ENCODE measurements around the gene TSPOAP1.
A peak's percentile ranks its signal among the peaks of the same experiment; 100 is the strongest.

The TSPOAP1 gene

DNA sequence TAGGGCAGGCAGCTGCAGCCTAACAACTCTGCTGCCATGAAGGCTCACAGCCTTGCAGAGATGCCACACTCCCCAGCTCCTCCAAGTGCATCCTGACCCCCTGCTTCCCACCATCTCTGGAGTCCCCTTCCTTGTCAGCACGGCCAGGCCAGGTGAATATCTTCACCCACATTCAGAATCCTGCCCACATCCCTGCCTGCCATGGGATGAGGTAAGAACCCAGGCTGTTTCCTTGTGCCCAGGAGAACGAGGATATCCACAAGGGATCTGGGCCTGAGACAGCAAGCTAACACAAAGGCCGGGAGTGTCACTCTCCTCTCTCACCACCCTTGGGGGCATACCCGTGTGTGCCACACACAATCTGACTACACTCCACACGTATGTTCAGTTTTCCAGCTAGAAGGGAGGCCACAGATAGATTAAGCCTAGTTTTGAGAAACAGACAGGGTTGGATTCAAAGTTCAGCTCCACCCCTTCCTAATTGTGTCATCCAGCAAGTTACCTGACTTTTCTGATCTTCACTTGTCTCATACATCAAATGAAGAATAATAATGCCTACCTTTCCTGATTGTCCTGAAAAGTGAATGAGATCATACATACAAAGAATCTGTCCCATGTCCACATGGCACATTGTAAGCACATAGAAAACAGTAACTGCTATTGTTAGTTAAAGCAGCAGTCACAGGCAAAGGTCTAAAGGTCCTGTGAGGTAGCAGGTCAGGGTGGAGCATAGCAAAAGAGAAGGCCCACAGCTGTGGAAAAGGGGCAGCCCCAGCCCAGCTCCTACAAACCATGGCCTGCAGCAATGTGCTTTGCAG is 40.8 kb upstream of the TSPOAP1 start:
- POLR2A ChIA-PET = interaction anchor here (0.7 to 1.3 kb wide), 4 partner anchors 15 to 48 kb away, joined by 3 to 5 read pairs (median 4); partner anchors contain the start of gene RNF43

GRCh38 chr17:58368860-58369213 is 40.2 kb upstream of the TSPOAP1 start:
- DNase-seq (ENCODE audit: extremely low spot score) = no peak
- ChIA-PET CTCF (interaction anchor here (0.7 to 4.0 kb wide), 10 partner anchors 10 to 65 kb away, joined by 3 to 27 read pairs (median 4); partner anchors contain the start of gene RNF43), POLR2A (interaction anchor here (0.7 to 1.3 kb wide), 3 partner anchors 17 to 46 kb away, joined by 3 read pairs; partner anchors contain the start of gene SUPT4H1)
- no peak for TF ChIP-seq CTCF (IDR thresholded peaks at IDR 0.05; ENCODE audit: control extremely low read depth, extremely low read depth, low read depth, missing control alignments)

More for the DNA sequence above, 40.8 kb upstream of the TSPOAP1 start:
- no peak for TF ChIP-seq CTCF (IDR thresholded peaks at IDR 0.05; ENCODE audit: control extremely low read depth, extremely low read depth, low read depth, missing control alignments)
- CTCF ChIA-PET = interaction anchor here (1.2 to 4.0 kb wide), 10 partner anchors 11 to 66 kb away, joined by 3 to 27 read pairs (median 4); partner anchors contain the start of gene RNF43
- peak; percentile 48 for DNase-seq (ENCODE audit: extremely low spot score)

- POLR2A ChIA-PET = no interaction called here
- CTCF ChIA-PET = interaction anchor here (2.1 to 4.0 kb wide), 3 partner anchors 12 to 49 kb away, joined by 4 to 27 read pairs (median 16); partner anchors contain the start of gene RNF43
- TF ChIP-seq CTCF (IDR thresholded peaks at IDR 0.05; ENCODE audit: control extremely low read depth, extremely low read depth, low read depth, missing control alignments) = no peak
- DNase-seq (ENCODE audit: extremely low spot score) = no peak
Measured at GRCh38 chr17:58367461-58367860, 38.9 kb upstream of the TSPOAP1 start.

- ChIA-PET POLR2A (no interaction called here), CTCF (interaction anchor here (1.0 to 1.9 kb wide), 2 partner anchors 13 to 49 kb away, joined by 3 to 5 read pairs; no protein-coding TSS in a partner anchor)
- DNase-seq (ENCODE audit: extremely low spot score) = no peak
- no peak for TF ChIP-seq CTCF (IDR thresholded peaks at IDR 0.05; ENCODE audit: control extremely low read depth, extremely low read depth, low read depth, missing control alignments)
Measured at GRCh38 chr17:58365980-58366595, 37.5 kb upstream of the TSPOAP1 start.

GRCh38 chr17:58365185-58365979 is 36.8 kb upstream of the TSPOAP1 start:
- ChIA-PET POLR2A (no interaction called here), CTCF (interaction anchor here (1.0 to 1.9 kb wide), 5 partner anchors 10 to 102 kb away, joined by 3 to 5 read pairs (median 3); no protein-coding TSS in a partner anchor)
- no peak for TF ChIP-seq CTCF (IDR thresholded peaks at IDR 0.05; ENCODE audit: control extremely low read depth, extremely low read depth, low read depth, missing control alignments)

More at GRCh38 chr17:58365185-58365979, 36.8 kb upstream of the TSPOAP1 start:
- no peak for DNase-seq (ENCODE audit: extremely low spot score)

All from GM10248 (cell line).